ENCODE measurements around the gene MND1.

MND1 gene

DNA sequence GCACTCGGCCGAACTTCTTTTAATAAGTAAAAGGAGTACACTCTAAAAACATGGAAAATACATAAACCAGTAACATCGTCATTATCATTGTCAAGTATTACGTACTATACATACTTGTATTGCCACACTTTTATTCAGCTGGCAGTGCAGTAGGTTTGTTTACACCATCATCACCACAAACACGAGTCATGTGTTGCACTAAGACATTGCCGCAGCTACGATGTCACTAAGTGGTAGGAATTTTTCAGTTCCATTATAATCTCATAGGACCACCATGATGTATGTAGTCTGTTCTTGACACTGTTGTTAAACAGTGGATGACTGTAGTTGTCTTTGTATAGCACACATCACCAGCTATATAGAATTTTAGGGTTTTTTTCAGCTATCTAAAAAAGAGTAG is 73.6 kb downstream of the MND1 start:
- ATAC-seq = no peak
- TF ChIP-seq GLIS3 (CRISPR knock-in tag; IDR thresholded peaks at IDR 0.05) (no peak), TOX (CRISPR knock-in tag; IDR thresholded peaks at IDR 0.05; ENCODE audit: borderline replicate concordance) (no peak), SNAI2 (CRISPR knock-in tag; IDR thresholded peaks at IDR 0.05) (no peak), ZFP3 (CRISPR knock-in tag; IDR thresholded peaks at IDR 0.05) (no peak), TSHZ2 (CRISPR knock-in tag; IDR thresholded peaks at IDR 0.05) (no peak), ZC3H10 (CRISPR knock-in tag; IDR thresholded peaks at IDR 0.05) (no peak), ZFP30 (CRISPR knock-in tag; IDR thresholded peaks at IDR 0.05) (no peak), ZNF8 (CRISPR knock-in tag; IDR thresholded peaks at IDR 0.05) (no peak), RARB (CRISPR knock-in tag; IDR thresholded peaks at IDR 0.05) (no peak), PATZ1 (CRISPR knock-in tag; IDR thresholded peaks at IDR 0.05; ENCODE audit: borderline replicate concordance) (no peak), ARNTL (CRISPR knock-in tag; IDR thresholded peaks at IDR 0.05; ENCODE audit: borderline replicate concordance, low read depth) (no peak), ESRRG (CRISPR knock-in tag; IDR thresholded peaks at IDR 0.05) (no peak), PPARA (CRISPR knock-in tag; IDR thresholded peaks at IDR 0.05; ENCODE audit: borderline replicate concordance) (no peak)

DNA sequence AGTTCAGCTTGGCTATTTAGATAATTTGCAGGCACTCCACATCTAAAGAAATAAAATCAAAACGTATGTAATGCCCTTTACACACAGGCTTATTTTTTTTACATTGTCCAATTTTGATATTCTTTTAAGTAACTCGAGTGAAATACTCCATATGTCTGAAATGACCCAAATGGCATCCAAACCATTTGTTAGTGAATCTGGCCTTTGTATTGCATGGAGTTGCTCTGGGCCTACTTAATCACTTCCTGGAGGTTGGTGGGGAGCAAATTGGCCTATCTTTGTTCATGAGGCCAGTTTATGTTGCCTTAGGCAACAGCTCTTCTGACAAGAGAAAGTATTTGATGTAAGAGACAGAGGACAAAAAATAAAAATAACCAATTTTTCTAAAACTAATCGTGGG is 74.1 kb downstream of the MND1 start:
- peak; percentile 44; the same call in 1 of the 3 replicates for ATAC-seq
- TF ChIP-seq TOX (CRISPR knock-in tag; IDR thresholded peaks at IDR 0.05; ENCODE audit: borderline replicate concordance) (no peak), ZNF70 (CRISPR knock-in tag; IDR thresholded peaks at IDR 0.05) (0 out of 2 replicates have a peak, but pooled peaks have one; percentile 11)

GRCh38 chr4:153419029-153419428 is 74.5 kb downstream of the MND1 start:
- ATAC-seq = no peak
- TF ChIP-seq OSR1 (CRISPR knock-in tag; IDR thresholded peaks at IDR 0.05) (no peak), BACH2 (CRISPR knock-in tag; IDR thresholded peaks at IDR 0.05; ENCODE audit: borderline replicate concordance) (no peak), TCF4 (CRISPR knock-in tag; IDR thresholded peaks at IDR 0.05; ENCODE audit: borderline replicate concordance) (no peak), ZFP3 (CRISPR knock-in tag; IDR thresholded peaks at IDR 0.05) (no peak), ISL1 (CRISPR knock-in tag; IDR thresholded peaks at IDR 0.05) (no peak), ZNF70 (CRISPR knock-in tag; IDR thresholded peaks at IDR 0.05) (no peak), ARNTL (CRISPR knock-in tag; IDR thresholded peaks at IDR 0.05; ENCODE audit: borderline replicate concordance, low read depth) (no peak), CREB5 (CRISPR knock-in tag; IDR thresholded peaks at IDR 0.05; ENCODE audit: low read depth) (no peak), ZC3H10 (CRISPR knock-in tag; IDR thresholded peaks at IDR 0.05) (no peak)
- TF ChIP-seq, protein P1, sequence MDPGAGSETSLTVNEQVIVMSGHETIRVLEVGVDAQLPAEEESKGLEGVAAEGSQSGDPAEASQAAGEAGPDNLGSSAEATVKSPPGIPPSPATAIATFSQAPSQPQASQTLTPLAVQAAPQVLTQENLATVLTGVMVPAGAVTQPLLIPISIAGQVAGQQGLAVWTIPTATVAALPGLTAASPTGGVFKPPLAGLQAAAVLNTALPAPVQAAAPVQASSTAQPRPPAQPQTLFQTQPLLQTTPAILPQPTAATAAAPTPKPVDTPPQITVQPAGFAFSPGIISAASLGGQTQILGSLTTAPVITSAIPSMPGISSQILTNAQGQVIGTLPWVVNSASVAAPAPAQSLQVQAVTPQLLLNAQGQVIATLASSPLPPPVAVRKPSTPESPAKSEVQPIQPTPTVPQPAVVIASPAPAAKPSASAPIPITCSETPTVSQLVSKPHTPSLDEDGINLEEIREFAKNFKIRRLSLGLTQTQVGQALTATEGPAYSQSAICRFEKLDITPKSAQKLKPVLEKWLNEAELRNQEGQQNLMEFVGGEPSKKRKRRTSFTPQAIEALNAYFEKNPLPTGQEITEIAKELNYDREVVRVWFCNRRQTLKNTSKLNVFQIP (CRISPR knock-in tag; IDR thresholded peaks at IDR 0.05; ENCODE audit: borderline replicate concordance, low read depth) = no peak

DNA sequence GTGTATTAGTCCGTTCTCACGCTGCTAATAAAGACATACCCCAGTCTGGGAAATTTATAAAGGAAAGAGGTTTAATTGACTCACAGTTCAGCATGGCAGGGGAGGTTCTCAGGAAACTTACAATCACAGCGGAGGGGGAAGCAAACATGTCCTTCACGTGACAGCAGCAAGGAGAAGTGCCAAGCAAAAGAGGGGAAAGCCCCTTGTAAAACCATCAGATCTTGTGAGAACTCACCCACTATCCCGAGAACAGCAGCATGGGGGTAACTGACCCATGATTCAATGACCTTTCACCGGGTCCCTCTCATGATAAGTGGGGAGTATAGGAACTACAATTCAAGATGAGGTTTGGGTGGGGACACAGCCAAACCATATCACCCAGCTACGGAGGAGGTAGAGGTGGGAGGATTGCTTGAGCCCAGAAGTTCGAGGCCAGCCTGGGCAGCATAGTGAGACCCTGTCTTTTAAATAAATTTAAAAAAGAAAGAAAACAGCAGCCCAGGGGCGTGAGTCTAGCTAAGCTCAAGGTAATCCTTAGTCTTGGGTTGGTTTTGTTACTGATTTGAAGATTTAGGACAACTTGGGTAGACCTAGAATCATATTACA is 75.3 kb downstream of the MND1 start:
- no peak for TF ChIP-seq GLIS3 (CRISPR knock-in tag; IDR thresholded peaks at IDR 0.05)
- no peak for TF ChIP-seq PATZ1 (CRISPR knock-in tag; IDR thresholded peaks at IDR 0.05; ENCODE audit: borderline replicate concordance)
- TF ChIP-seq ESRRG (CRISPR knock-in tag; IDR thresholded peaks at IDR 0.05) = no peak
- no peak for TF ChIP-seq ZNF8 (CRISPR knock-in tag; IDR thresholded peaks at IDR 0.05)
- no peak for TF ChIP-seq ZFP30 (CRISPR knock-in tag; IDR thresholded peaks at IDR 0.05)
- no peak for ATAC-seq
